Measurements from ENCODE around the gene RHOG.

RHOG gene

GRCh38 chr11:3840870-3841425, at the start of gene RHOG:
Gene RHOG (minus strand): TSS chr11:3840959. CDS start chr11:3828138, 12,821 bp downstream.
- no peak for TF ChIP-seq CTCF (IDR thresholded peaks at IDR 0.05)

GRCh38 chr11:3890014-3890413, 49.3 kb upstream of the RHOG start:
- no peak for TF ChIP-seq CTCF (IDR thresholded peaks at IDR 0.05)

- no peak for TF ChIP-seq CTCF (IDR thresholded peaks at IDR 0.05)
Observed at GRCh38 chr11:3888876-3889275, 48.1 kb upstream of the RHOG start.

GRCh38 chr11:3886985-3887384, 46.2 kb upstream of the RHOG start:
- TF ChIP-seq CTCF (IDR thresholded peaks at IDR 0.05), result no peak

GRCh38 chr11:3885855-3886254, 45.1 kb upstream of the RHOG start:
- no peak for TF ChIP-seq CTCF (IDR thresholded peaks at IDR 0.05)

- TF ChIP-seq CTCF (IDR thresholded peaks at IDR 0.05), result no peak
Observed at GRCh38 chr11:3882655-3883054, 41.9 kb upstream of the RHOG start.

- no peak for TF ChIP-seq CTCF (IDR thresholded peaks at IDR 0.05)
Observed at GRCh38 chr11:3880724-3881123, 40.0 kb upstream of the RHOG start.

- TF ChIP-seq CTCF (IDR thresholded peaks at IDR 0.05), result no peak
Observed at GRCh38 chr11:3879967-3880542, 39.3 kb upstream of the RHOG start.

Data from LNCAP (cell line).